Endothelial cell of umbilical vein (primary cell): ENCODE measurements around the gene CLIC1. TPM values are rescaled to one million over a fixed set of nuclear protein-coding genes. Genes with fewer than 3 reads are reported as not detected.

Experiments used
- BruUV-seq: library from RNA; stranded (reverse); fragments of 400-500 nt; replicated peaks from 2 replicates; lab custom pipeline; 2021; lab: Mats Ljungman, UMichigan
- CTCF ChIA-PET: fragments of 300-600, 350-600 bp; sonication (Branson Sonifier 250); formaldehyde crosslinking; loops from one replicate; lab custom pipeline; 2021; ENCODE audit warnings: antibody characterized with exemption, inconsistent platforms; lab: Charles Lee
- POLR2A ChIA-PET: fragments of 300-600, 350-600 bp; sonication (Branson Sonifier 250); formaldehyde crosslinking; loops from one replicate; lab custom pipeline; 2021; ENCODE audit warnings: antibody characterized with exemption, inconsistent platforms; lab: Charles Lee
- DNase-seq: peaks from one replicate; pipeline ENCODE4 v3.0.0-alpha.2; 2011; ENCODE audit warnings: low read depth, low spot score
- FAIRE-seq: peaks from 2 replicates; lab custom pipeline; 2011; peaks lifted over from hg19 to GRCh38; lab: Jason Lieb, UNC
- H2AFZ ChIP-seq: 2 replicates; pipeline ENCODE4 v1.6.0; 2012; ENCODE audit warnings: low read depth, low read length, control low read depth, inconsistent platforms
- H3K27ac ChIP-seq: 2 replicates; pipeline ENCODE4 v1.5.1; 2011; ENCODE audit warnings: low read depth, mild to moderate bottlenecking, control low read depth, low read length, moderate library complexity; ENCODE audit not compliant: insufficient read depth
- H3K27me3 ChIP-seq, 2 experiments: 2 replicates each; pipeline versions ENCODE4 v1.6.0 to v1.6.1; 2011; ENCODE audit warnings: low read length in 2 of 2, mixed read lengths in 1 of 2; ENCODE audit not compliant: control insufficient read depth in 2 of 2, insufficient read depth in 2 of 2
- H3K36me3 ChIP-seq, 2 experiments: 2 replicates in 1 of 2; 3 replicates in 1 of 2; pipeline ENCODE4 v1.5.1; 2011; ENCODE audit warnings: low read length in 2 of 2, mild to moderate bottlenecking in 1 of 2, moderate library complexity in 1 of 2; ENCODE audit not compliant: control insufficient read depth in 2 of 2, insufficient read depth in 2 of 2; ENCODE audit errors: extremely low read depth in 1 of 2
- H3K4me1 ChIP-seq: 3 replicates; pipeline ENCODE4 v1.5.1; 2011; ENCODE audit warnings: mild to moderate bottlenecking, low read length; ENCODE audit not compliant: control insufficient read depth, insufficient read depth; ENCODE audit errors: extremely low read depth
- H3K4me2 ChIP-seq: 2 replicates; pipeline ENCODE4 v1.6.1; 2011; ENCODE audit warnings: low read length, control low read depth, mixed read lengths; ENCODE audit not compliant: insufficient read depth
- H3K4me3 ChIP-seq, 3 experiments: fragments of 200-600 bp in 1 of 3; sonication (generic), shearing (Covaris generic) in 1 of 3; replicated peaks in 1 of 3; 2 replicates each; pipeline ENCODE4 v1.5.1; 2011 to 2016; ENCODE audit warnings: control low read depth in 3 of 3, low read length in 3 of 3, mild to moderate bottlenecking in 2 of 3, inconsistent platforms in 1 of 3, low read depth in 1 of 3, moderate library complexity in 1 of 3; ENCODE audit not compliant: insufficient read depth in 1 of 3
- H3K79me2 ChIP-seq: 2 replicates; pipeline ENCODE4 v1.6.0; 2012; ENCODE audit warnings: low read length, inconsistent platforms; ENCODE audit not compliant: control insufficient read depth, insufficient read depth
- H3K9ac ChIP-seq: replicated peaks from 2 replicates; pipeline ENCODE3; 2011; ENCODE audit warnings: low read length, control low read depth; ENCODE audit not compliant: insufficient read depth; ENCODE audit errors: extremely low read depth
- H3K9me1 ChIP-seq: replicated peaks from 3 replicates; pipeline ENCODE4 v1.6.0; 2011; ENCODE audit warnings: mild to moderate bottlenecking, low read length; ENCODE audit not compliant: control insufficient read depth, insufficient read depth; ENCODE audit errors: extremely low read depth
- H3K9me3 ChIP-seq: replicated peaks from 2 replicates; pipeline ENCODE4 v1.5.1; 2012; ENCODE audit warnings: low read length, inconsistent platforms; ENCODE audit not compliant: control insufficient read depth, insufficient read depth
- H4K20me1 ChIP-seq: replicated peaks from 2 replicates; pipeline ENCODE3; 2011; ENCODE audit warnings: mild to moderate bottlenecking, low read length; ENCODE audit not compliant: control insufficient read depth, insufficient read depth; ENCODE audit errors: extremely low read depth
- CTCF ChIP-seq, 2 donors: IDR thresholded peaks; 1 replicate in 1 of 2; 2 replicates in 1 of 2; pipeline ENCODE4 v1.5.1; 2011; ENCODE audit warnings: low read length in 2 of 2, mild to moderate bottlenecking in 2 of 2, moderate library complexity in 2 of 2, control low read depth in 1 of 2, inconsistent platforms in 1 of 2, low read depth in 1 of 2; ENCODE audit not compliant: insufficient read depth in 1 of 2; ENCODE audit errors: extremely low read depth in 1 of 2
- EZH2 ChIP-seq: IDR thresholded peaks from 2 replicates; pipeline ENCODE4 v1.6.1; 2012; ENCODE audit warnings: borderline replicate concordance, low read depth, mild to moderate bottlenecking, moderate library complexity, low read length, inconsistent platforms; ENCODE audit not compliant: severe bottlenecking
- FOS ChIP-seq: IDR thresholded peaks from 2 replicates; pipeline ENCODE4 v1.6.1; 2011; ENCODE audit warnings: mild to moderate bottlenecking, low read length, moderate library complexity, borderline replicate concordance; ENCODE audit not compliant: insufficient read depth
- GATA2 ChIP-seq: IDR thresholded peaks from 2 replicates; pipeline ENCODE4 v1.7.0; 2011; ENCODE audit warnings: low read depth, mild to moderate bottlenecking, moderate library complexity, mixed read lengths, low read length; ENCODE audit not compliant: insufficient read length, insufficient read depth
- JUN ChIP-seq: IDR thresholded peaks from 2 replicates; pipeline ENCODE4 v1.6.1; 2011; ENCODE audit warnings: borderline replicate concordance, low read depth; ENCODE audit not compliant: insufficient read length, insufficient read depth
- MAX ChIP-seq: IDR thresholded peaks from 2 replicates; pipeline ENCODE4 v1.6.1; 2011; ENCODE audit not compliant: insufficient read depth, insufficient read length
- MYC ChIP-seq: IDR thresholded peaks from one replicate; pipeline ENCODE4 v1.6.1; 2011; ENCODE audit warnings: mild to moderate bottlenecking, low read depth, low read length
- POLR2A ChIP-seq: IDR thresholded peaks from 2 replicates; pipeline ENCODE4 v1.6.1; 2012; ENCODE audit warnings: low read depth, mild to moderate bottlenecking, control low read depth, low read length
- POLR2AphosphoS5 ChIP-seq: IDR thresholded peaks from 2 replicates; pipeline ENCODE4 v1.6.1; 2012; ENCODE audit warnings: low read depth, mild to moderate bottlenecking, control low read depth, low read length, moderate library complexity; ENCODE audit not compliant: insufficient read depth
- dilution Hi-C: fragments of 300-500 bp; cut with MboI; formaldehyde crosslinking; loops from one replicate; pipeline ENCODE4 v1.15.0; 2019; ENCODE audit warnings: low sequenced_read_pairs; ENCODE audit not compliant: extremely low pct_ligation_motif_present
- intact Hi-C: fragments of 100-400 bp; cut with micrococcal nuclease; formaldehyde crosslinking; loops from one replicate; pipeline ENCODE4 v1.10.0; 2022
- polyA plus RNA-seq, 4 experiments: library from polyadenylated mRNA; depleted of rRNA in 3 of 4; stranded (reverse) in 3 of 4; unstranded in 1 of 4; fragments of >200 nt; gene quantifications; 2 replicates each; pipeline versions ENCODE4 v1.2.1 to v1.2.3, GENCODE V29; 2011 to 2012; ENCODE audit warnings: missing spikeins in 1 of 4
- total RNA-seq: library from RNA; stranded (reverse); gene quantifications from 2 replicates; pipeline ENCODE4 v1.2.3, GENCODE V29; 2021

Gene CLIC1
- total and polyA plus RNA-seq, 2 donors (not counting 3 experiments of a cell fraction or from before 2014, with no cell fraction given) = 543 to 578 TPM

GRCh38 chr6:31778193-31778592 lies 41.9 kb upstream of the CLIC1 start:
- H3K4me3 ChIP-seq = no peak overlapping the region
- H3K36me3 ChIP-seq = peaks cover 3 to 34% of the 10 kb centered on the region in 2 experiments
- no peak overlapping the region for H3K9ac ChIP-seq
- no peak for FAIRE-seq
- no peak overlapping the region for H2AFZ ChIP-seq
- peaks cover 4% of the 10 kb centered on the region for H3K4me1 ChIP-seq
- no TSS peak for BruUV-seq
- H3K9me3 ChIP-seq = no peaks in the 10 kb centered on the region
- intact Hi-C loops = no loop called here
- H3K79me2 ChIP-seq = no peaks in the 10 kb centered on the region
- H3K27me3 ChIP-seq = no peaks in the 10 kb centered on the region
- ChIA-PET CTCF (interaction anchor here (0.7 to 2.3 kb wide), 8 partner anchors 8 to 53 kb away, joined by 3 to 14 read pairs (median 4); partner anchors contain the start of genes HSPA1A and HSPA1L), POLR2A (no interaction called here)
- H3K27ac ChIP-seq = no peak overlapping the region
- no peak overlapping the region for H3K4me2 ChIP-seq
- DNase-seq = no peak
- no peaks in the 10 kb centered on the region for H4K20me1 ChIP-seq
- H3K9me1 ChIP-seq = no peaks in the 10 kb centered on the region
- dilution Hi-C loops = no loop called here
- no peak for TF ChIP-seq POLR2AphosphoS5
- TF ChIP-seq GATA2 = no peak
- TF ChIP-seq JUN = no peak
- no peak for TF ChIP-seq CTCF (IDR thresholded peaks at IDR 0.05; ENCODE audit: extremely low read depth in 1 of 2, insufficient read depth in 1 of 2, low read depth in 1 of 2, low read length in 2 of 2)
- TF ChIP-seq EZH2 = no peak
- TF ChIP-seq MYC = no peak
- no peak for TF ChIP-seq POLR2A
- TF ChIP-seq MAX = no peak
- TF ChIP-seq FOS = no peak
